ENCODE measurements around the gene IDH3B. TPM values are rescaled to one million over a fixed set of nuclear protein-coding genes. Genes with fewer than 3 reads are reported as not detected.

The IDH3B gene
- total and polyA plus RNA-seq, 9 of the 15 experiments (the other 6 are each of a cell fraction or from before 2014, with no cell fraction given), result 91.7 to 224 (median 155) TPM

DNA sequence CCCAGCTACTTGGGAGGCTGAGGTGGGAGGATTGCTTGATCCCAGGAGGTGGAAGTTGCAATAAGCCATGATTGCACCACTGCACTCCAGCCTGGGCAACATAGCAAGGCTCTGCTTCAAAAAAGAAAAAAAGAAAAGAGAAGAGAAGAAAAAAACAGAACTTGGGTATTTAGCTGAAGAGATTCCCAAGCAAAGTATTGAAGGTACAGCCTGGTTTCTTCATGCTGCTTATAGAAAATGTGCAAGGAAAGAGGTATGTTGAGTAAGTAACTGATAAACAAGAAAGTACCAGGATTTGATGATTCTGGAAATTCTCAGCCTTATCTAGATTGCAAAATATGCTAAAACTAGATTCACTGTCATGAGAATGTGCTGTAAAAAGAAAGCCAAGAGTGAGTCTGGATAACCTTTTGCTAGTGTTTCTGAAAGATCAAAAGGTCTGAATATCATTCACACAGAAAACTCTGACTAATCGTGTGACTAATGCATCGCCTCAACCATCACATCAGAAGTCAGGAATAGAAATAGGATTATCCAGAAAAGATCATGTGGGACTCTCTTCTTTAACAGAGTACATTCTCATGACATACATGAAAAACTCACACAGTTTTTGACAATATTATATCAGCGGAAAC is 43.9 kb downstream of the IDH3B start:
- WGBS (ENCODE audit: insufficient coverage, low coverage, missing lambda C conversion rate), result 0% methylated on average over 3 of the region's 3 CpGs
- Histone ChIP-seq H3K9me3 (replicated peaks; ENCODE audit: control insufficient read depth, insufficient read depth, low read depth, low read length) (no peaks in the 10 kb centered on the region), H3K27ac (ENCODE audit: extremely low read depth, low read depth, low read length) (no peak overlapping the region), H3K4me3 (no peak overlapping the region), H3K79me2 (ENCODE audit: control insufficient read depth, insufficient read depth, low read length) (no peaks in the 10 kb centered on the region), H3K9me1 (ENCODE audit: control insufficient read depth, insufficient read depth, low read length) (no peaks in the 10 kb centered on the region), H4K20me1 (replicated peaks; ENCODE audit: control insufficient read depth, insufficient read depth, low read length) (no peaks in the 10 kb centered on the region), H3K36me3 (ENCODE audit: control insufficient read depth, insufficient read depth, low read length) (no peaks in the 10 kb centered on the region), H3K4me1 (replicated peaks in 1 of 2; ENCODE audit: control insufficient read depth in 2 of 2, insufficient read depth in 2 of 2, low read length in 2 of 2) (no peaks in the 10 kb centered on the region), H3K4me2 (ENCODE audit: insufficient read depth, low read length) (no peak overlapping the region), H2AFZ (ENCODE audit: low read depth, low read length) (no peak overlapping the region), H3K27me3 (ENCODE audit: control insufficient read depth in 2 of 2, insufficient read depth in 2 of 2, low read length in 2 of 2) (peaks cover 23 to 27% of the 10 kb centered on the region in 2 experiments), H3K9ac (ENCODE audit: insufficient read depth in 1 of 2, low read depth in 2 of 2, low read length in 2 of 2) (no peak overlapping the region)
- ATAC-seq (no peak), FAIRE-seq (no peak), DNase-seq (ENCODE audit: extremely low read depth in 1 of 4, low spot score in 3 of 4) (no peak)
- TF ChIP-seq CEBPB (tag; IDR thresholded peaks at IDR 0.05) (no peak), ZFP1 (CRISPR knock-in tag; IDR thresholded peaks at IDR 0.05) (no peak), FOSL1 (tag; conservative IDR thresholded peaks at IDR 0.05) (peak; percentile 53), XRCC4 (IDR thresholded peaks at IDR 0.05; ENCODE audit: extremely low read depth, insufficient read depth, insufficient read length) (no peak)
- intact Hi-C loops (cut with micrococcal nuclease) (no loop called here), in situ Hi-C loops (cut with MboI) (no loop called here)
- BruUV-seq (replicated peaks), result no TSS peak
- ChIA-PET POLR2A (no interaction called here), CTCF (ENCODE audit: low intra/inter-chr PET ratio) (no interaction called here)

DNA sequence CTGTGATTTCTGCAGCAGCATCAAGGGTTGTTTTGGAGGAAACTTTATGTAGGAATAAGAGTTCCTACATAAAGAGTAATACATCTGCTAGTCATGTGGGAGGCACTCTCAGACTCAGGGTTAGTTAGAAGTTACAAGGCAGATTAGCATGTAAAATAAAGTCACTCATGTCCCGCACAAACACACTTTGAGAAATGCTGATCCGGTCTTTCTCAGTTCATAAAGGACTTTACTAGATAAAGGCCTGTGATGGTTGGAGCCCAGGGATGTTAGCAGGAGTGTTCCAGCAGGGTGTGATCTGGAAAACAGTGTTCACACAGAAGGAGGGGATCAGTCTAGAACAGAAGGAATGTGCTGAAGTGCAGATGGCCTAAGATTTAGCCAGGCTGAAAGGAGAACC is 44.7 kb downstream of the IDH3B start:
- Histone ChIP-seq H2AFZ (ENCODE audit: low read depth, low read length) (no peak overlapping the region), H3K4me3 (no peak overlapping the region), H4K20me1 (replicated peaks; ENCODE audit: control insufficient read depth, insufficient read depth, low read length) (no peaks in the 10 kb centered on the region), H3K79me2 (ENCODE audit: control insufficient read depth, insufficient read depth, low read length) (no peaks in the 10 kb centered on the region), H3K27me3 (ENCODE audit: control insufficient read depth in 2 of 2, insufficient read depth in 2 of 2, low read length in 2 of 2) (peaks cover 21 to 23% of the 10 kb centered on the region in 2 experiments), H3K9me1 (ENCODE audit: control insufficient read depth, insufficient read depth, low read length) (no peaks in the 10 kb centered on the region), H3K4me1 (replicated peaks in 1 of 2; ENCODE audit: control insufficient read depth in 2 of 2, insufficient read depth in 2 of 2, low read length in 2 of 2) (no peaks in the 10 kb centered on the region), H3K4me2 (ENCODE audit: insufficient read depth, low read length) (no peak overlapping the region), H3K36me3 (ENCODE audit: control insufficient read depth, insufficient read depth, low read length) (no peaks in the 10 kb centered on the region), H3K9me3 (replicated peaks; ENCODE audit: control insufficient read depth, insufficient read depth, low read depth, low read length) (no peaks in the 10 kb centered on the region), H3K27ac (ENCODE audit: extremely low read depth, low read depth, low read length) (no peak overlapping the region), H3K9ac (ENCODE audit: insufficient read depth in 1 of 2, low read depth in 2 of 2, low read length in 2 of 2) (no peak overlapping the region)
- DNase-seq (ENCODE audit: extremely low read depth in 1 of 4, low spot score in 3 of 4) (no peak), ATAC-seq (no peak), FAIRE-seq (no peak)
- intact Hi-C loops (cut with micrococcal nuclease) (no loop called here), in situ Hi-C loops (cut with MboI) (no loop called here)
- no TSS peak for BruUV-seq (replicated peaks)
- CTCF ChIA-PET (ENCODE audit: low intra/inter-chr PET ratio), result no interaction called here
- POLR2A ChIA-PET, result no interaction called here
- WGBS (ENCODE audit: insufficient coverage, low coverage, missing lambda C conversion rate), result 5% methylated on average over 2 of the region's 2 CpGs
- no peak for TF ChIP-seq ZFPM2 (CRISPR knock-in tag; IDR thresholded peaks at IDR 0.05)
- no peak for TF ChIP-seq CREBBP (IDR thresholded peaks at IDR 0.05; ENCODE audit: low read depth, low read length)
- no peak for TF ChIP-seq ZNF778 (CRISPR knock-in tag; IDR thresholded peaks at IDR 0.05)
- no peak for TF ChIP-seq GATAD2B (IDR thresholded peaks at IDR 0.05; ENCODE audit: borderline replicate concordance)
- no peak for TF ChIP-seq HDAC1 (IDR thresholded peaks at IDR 0.05)
- TF ChIP-seq ZBTB11 (CRISPR knock-in tag; IDR thresholded peaks at IDR 0.05), result no peak
- TF ChIP-seq MAFK (IDR thresholded peaks at IDR 0.05; ENCODE audit: low read length), result no peak
- no peak for TF ChIP-seq PHTF2 (CRISPR knock-in tag; IDR thresholded peaks at IDR 0.05)
- no peak for TF ChIP-seq ZNF551 (CRISPR knock-in tag; IDR thresholded peaks at IDR 0.05)
- no peak for TF ChIP-seq CEBPB (tag; IDR thresholded peaks at IDR 0.05)
- no peak for TF ChIP-seq FOXK1 (CRISPR knock-in tag; IDR thresholded peaks at IDR 0.05; ENCODE audit: borderline replicate concordance)

All from K562 (cell line).